HepG2 (cell line): ENCODE measurements around the gene ALPI. TPM values are rescaled to one million over a fixed set of nuclear protein-coding genes. Genes with fewer than 3 reads are reported as not detected.

Source experiments
- CTCF ChIP-seq: sonication (generic); formaldehyde crosslinking; IDR thresholded peaks from 2 replicates; pipeline ENCODE4 v1.5.0; 2020; ENCODE audit warnings: mild to moderate bottlenecking, missing genetic modification reagents, moderate library complexity
- EEA1 ChIP-seq: sonication (generic); formaldehyde crosslinking; IDR thresholded peaks from 2 replicates; pipeline ENCODE4 v1.5.1; 2020; ENCODE audit warnings: mild to moderate bottlenecking, missing genetic modification reagents, borderline replicate concordance
- ERF ChIP-seq: IDR thresholded peaks from 2 replicates; pipeline ENCODE4 v1.6.1; 2018; ENCODE audit warnings: missing biosample characterization, missing genetic modification reagents
- HDAC2 ChIP-seq: sonication (generic); formaldehyde crosslinking; IDR thresholded peaks from 2 replicates; pipeline ENCODE4 v1.4.0; 2020; ENCODE audit warnings: missing genetic modification reagents
- MTF2 ChIP-seq: sonication (generic); formaldehyde crosslinking; IDR thresholded peaks from 2 replicates; pipeline ENCODE4 v1.5.0; 2020; ENCODE audit warnings: missing genetic modification reagents, borderline replicate concordance
- MYPOP ChIP-seq: sonication (generic); formaldehyde crosslinking; IDR thresholded peaks from 2 replicates; pipeline ENCODE4 v1.8.1; 2023; ENCODE audit warnings: mild to moderate bottlenecking, moderate library complexity, missing genetic modification reagents
- NAIF1 ChIP-seq: sonication (generic); formaldehyde crosslinking; IDR thresholded peaks from 2 replicates; pipeline ENCODE4 v1.5.0; 2020; ENCODE audit warnings: mild to moderate bottlenecking, missing genetic modification reagents, borderline replicate concordance
- PHF8 ChIP-seq: sonication (generic); formaldehyde crosslinking; IDR thresholded peaks from 2 replicates; pipeline ENCODE4 v1.5.0; 2020; ENCODE audit warnings: missing genetic modification reagents
- TERF1 ChIP-seq: sonication (generic); formaldehyde crosslinking; IDR thresholded peaks from 2 replicates; pipeline ENCODE4 v1.8.0; 2022; ENCODE audit warnings: mild to moderate bottlenecking, missing genetic modification reagents, moderate library complexity
- ZNF343 ChIP-seq: sonication (generic); formaldehyde crosslinking; IDR thresholded peaks from 2 replicates; pipeline ENCODE4 v1.4.0; 2020; ENCODE audit warnings: mild to moderate bottlenecking, missing genetic modification reagents
- ZNF619 ChIP-seq: sonication (generic); formaldehyde crosslinking; IDR thresholded peaks from 2 replicates; pipeline ENCODE4 v1.4.0; 2020; ENCODE audit warnings: mild to moderate bottlenecking, missing genetic modification reagents
- ZNF891 ChIP-seq: sonication (generic); formaldehyde crosslinking; IDR thresholded peaks from 2 replicates; pipeline ENCODE4 v1.5.0; 2020; ENCODE audit warnings: mild to moderate bottlenecking, missing genetic modification reagents
- polyA plus RNA-seq, 8 experiments: library from polyadenylated mRNA; depleted of rRNA in 3 of 8; stranded (reverse) in 7 of 8; unstranded in 1 of 8; fragments of >200 nt; fragmentation: Illumina TruSeq in 4 of 8; extraction: Trizol in 4 of 8; gene quantifications; 2 replicates each; pipeline versions ENCODE4 v1.2.1 to v1.2.3, GENCODE V29; 2011 to 2016; ENCODE audit warnings: low read depth in 4 of 8, missing spikeins in 1 of 8, mixed read lengths in 1 of 8; ENCODE audit not compliant: insufficient read depth in 1 of 8
- total RNA-seq, 5 experiments: library from RNA; depleted of rRNA; stranded (reverse); fragments of >200 nt; fragmentation: Illumina TruSeq; extraction: Trizol; gene quantifications; 2 replicates each; pipeline ENCODE4 v1.2.3, GENCODE V29; 2016; ENCODE audit warnings: low read depth in 1 of 5
- TF ChIP-seq, protein P1 (sequence below): sonication (generic); formaldehyde crosslinking; IDR thresholded peaks from 2 replicates; pipeline ENCODE4 v1.4.0; 2020; ENCODE audit warnings: missing genetic modification reagents, mild to moderate bottlenecking, borderline replicate concordance
- TF ChIP-seq, protein P2 (sequence below): sonication (generic); formaldehyde crosslinking; IDR thresholded peaks from 2 replicates; pipeline ENCODE4 v1.4.0; 2020; ENCODE audit warnings: mild to moderate bottlenecking, missing genetic modification reagents
- TF ChIP-seq, protein P3 (sequence below): sonication (generic); formaldehyde crosslinking; IDR thresholded peaks from 2 replicates; pipeline ENCODE4 v1.8.1; 2023; ENCODE audit warnings: mild to moderate bottlenecking, missing genetic modification reagents, borderline replicate concordance
- TF ChIP-seq, protein P4 (sequence below): sonication (generic); formaldehyde crosslinking; IDR thresholded peaks from 2 replicates; pipeline ENCODE4 v1.4.0; 2020; ENCODE audit warnings: missing genetic modification reagents

Gene ALPI
- total and polyA plus RNA-seq, 2 of the 13 experiments (the other 11 are each of a cell fraction or from before 2014, with no cell fraction given) = not detected

DNA sequence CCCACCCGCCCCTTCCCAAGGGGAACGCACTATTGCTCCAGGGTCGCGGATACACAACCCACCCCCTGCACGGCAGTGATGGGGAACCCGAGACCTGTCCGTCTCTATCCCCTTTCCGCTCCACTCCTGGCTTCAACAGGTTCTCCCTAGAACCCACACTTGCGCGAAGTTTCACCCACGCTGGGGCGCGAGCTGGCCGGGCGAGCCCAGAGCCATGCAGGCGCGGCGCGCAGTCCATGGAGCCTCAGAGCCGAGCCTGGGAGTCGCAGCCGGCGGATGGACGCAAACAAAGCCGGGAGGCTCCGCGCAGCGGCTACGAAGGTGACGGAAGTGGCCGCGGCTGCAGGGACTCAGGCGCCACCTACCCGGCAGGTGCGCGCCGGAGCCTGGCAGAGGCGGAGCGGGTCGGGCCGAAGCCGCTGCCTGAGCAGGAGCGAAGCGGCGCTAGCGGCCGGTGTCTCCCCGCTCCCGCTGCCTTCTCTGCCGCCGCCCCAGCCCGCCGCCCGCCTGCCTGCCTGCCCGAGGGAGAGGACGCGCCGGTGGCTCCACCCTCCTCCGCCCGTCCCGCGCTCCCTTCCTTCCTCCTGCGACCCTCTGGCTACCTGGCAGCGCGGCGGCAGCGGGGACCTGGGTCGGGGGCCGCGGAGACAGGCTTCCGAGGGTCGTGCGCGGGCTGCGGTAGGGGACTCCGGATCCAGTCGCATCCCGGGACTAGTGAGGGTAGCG is 35.3 kb upstream of the ALPI start (continued):
- TF ChIP-seq CTCF (CRISPR knock-in tag) (peak; percentile 52), MYPOP (CRISPR knock-in tag) (peak; percentile 58; the same call in 1 of the 2 replicates), ZNF619 (CRISPR knock-in tag) (0 out of 2 replicates have a peak, but pooled peaks have one; percentile 40), EEA1 (0 out of 2 replicates have a peak, but pooled peaks have one; percentile 24), HDAC2 (CRISPR knock-in tag) (0 out of 2 replicates have a peak, but pooled peaks have one; percentile 29), ERF (CRISPR knock-in tag) (0 out of 2 replicates have a peak, but pooled peaks have one; percentile 34), ZNF891 (0 out of 2 replicates have a peak, but pooled peaks have one; percentile 13), NAIF1 (CRISPR knock-in tag) (peak; percentile 99), TERF1 (CRISPR knock-in tag) (no peak), MTF2 (peak; percentile 90; the same call in 1 of the 2 replicates), ZNF343 (CRISPR knock-in tag) (peak; percentile 76; the same call in 1 of the 2 replicates), PHF8 (CRISPR knock-in tag) (peak; percentile 45; the same call in 1 of the 2 replicates)
- TF ChIP-seq, protein P1, sequence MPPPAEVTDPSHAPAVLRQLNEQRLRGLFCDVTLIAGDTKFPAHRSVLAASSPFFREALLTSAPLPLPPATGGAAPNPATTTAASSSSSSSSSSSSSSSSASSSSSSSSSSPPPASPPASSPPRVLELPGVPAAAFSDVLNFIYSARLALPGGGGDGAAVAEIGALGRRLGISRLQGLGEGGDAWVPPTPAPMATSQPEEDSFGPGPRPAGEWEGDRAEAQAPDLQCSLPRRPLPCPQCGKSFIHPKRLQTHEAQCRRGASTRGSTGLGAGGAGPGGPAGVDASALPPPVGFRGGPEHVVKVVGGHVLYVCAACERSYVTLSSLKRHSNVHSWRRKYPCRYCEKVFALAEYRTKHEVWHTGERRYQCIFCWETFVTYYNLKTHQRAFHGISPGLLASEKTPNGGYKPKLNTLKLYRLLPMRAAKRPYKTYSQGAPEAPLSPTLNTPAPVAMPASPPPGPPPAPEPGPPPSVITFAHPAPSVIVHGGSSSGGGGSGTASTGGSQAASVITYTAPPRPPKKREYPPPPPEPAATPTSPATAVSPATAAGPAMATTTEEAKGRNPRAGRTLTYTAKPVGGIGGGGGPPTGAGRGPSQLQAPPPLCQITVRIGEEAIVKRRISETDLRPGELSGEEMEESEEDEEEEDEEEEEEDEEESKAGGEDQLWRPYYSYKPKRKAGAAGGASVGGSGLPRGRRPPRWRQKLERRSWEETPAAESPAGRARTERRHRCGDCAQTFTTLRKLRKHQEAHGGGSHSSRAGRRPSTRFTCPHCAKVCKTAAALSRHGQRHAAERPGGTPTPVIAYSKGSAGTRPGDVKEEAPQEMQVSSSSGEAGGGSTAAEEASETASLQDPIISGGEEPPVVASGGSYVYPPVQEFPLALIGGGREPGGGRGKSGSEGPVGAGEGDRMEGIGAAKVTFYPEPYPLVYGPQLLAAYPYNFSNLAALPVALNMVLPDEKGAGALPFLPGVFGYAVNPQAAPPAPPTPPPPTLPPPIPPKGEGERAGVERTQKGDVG = no peak
- TF ChIP-seq, protein P2, sequence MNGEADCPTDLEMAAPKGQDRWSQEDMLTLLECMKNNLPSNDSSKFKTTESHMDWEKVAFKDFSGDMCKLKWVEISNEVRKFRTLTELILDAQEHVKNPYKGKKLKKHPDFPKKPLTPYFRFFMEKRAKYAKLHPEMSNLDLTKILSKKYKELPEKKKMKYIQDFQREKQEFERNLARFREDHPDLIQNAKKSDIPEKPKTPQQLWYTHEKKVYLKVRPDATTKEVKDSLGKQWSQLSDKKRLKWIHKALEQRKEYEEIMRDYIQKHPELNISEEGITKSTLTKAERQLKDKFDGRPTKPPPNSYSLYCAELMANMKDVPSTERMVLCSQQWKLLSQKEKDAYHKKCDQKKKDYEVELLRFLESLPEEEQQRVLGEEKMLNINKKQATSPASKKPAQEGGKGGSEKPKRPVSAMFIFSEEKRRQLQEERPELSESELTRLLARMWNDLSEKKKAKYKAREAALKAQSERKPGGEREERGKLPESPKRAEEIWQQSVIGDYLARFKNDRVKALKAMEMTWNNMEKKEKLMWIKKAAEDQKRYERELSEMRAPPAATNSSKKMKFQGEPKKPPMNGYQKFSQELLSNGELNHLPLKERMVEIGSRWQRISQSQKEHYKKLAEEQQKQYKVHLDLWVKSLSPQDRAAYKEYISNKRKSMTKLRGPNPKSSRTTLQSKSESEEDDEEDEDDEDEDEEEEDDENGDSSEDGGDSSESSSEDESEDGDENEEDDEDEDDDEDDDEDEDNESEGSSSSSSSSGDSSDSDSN = peak; percentile 98
- TF ChIP-seq, protein P3, sequence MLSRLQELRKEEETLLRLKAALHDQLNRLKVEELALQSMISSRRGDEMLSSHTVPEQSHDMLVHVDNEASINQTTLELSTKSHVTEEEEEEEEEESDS (CRISPR knock-in tag) = no peak
- TF ChIP-seq, protein P4, sequence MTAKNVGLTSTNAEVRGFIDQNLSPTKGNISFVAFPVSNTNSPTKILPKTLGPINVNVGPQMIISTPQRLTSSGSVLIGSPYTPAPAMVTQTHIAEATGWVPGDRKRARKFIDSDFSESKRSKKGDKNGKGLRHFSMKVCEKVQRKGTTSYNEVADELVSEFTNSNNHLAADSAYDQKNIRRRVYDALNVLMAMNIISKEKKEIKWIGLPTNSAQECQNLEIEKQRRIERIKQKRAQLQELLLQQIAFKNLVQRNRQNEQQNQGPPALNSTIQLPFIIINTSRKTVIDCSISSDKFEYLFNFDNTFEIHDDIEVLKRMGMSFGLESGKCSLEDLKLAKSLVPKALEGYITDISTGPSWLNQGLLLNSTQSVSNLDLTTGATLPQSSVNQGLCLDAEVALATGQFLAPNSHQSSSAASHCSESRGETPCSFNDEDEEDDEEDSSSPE (CRISPR knock-in tag) = 0 out of 2 replicates have a peak, but pooled peaks have one; percentile 33
